OCI-LY7 (cell line): Measurements from ENCODE around the gene ASCC1. TPM values are rescaled to one million over a fixed set of nuclear protein-coding genes. Genes with fewer than 3 reads are reported as not detected.

Experiments
- BruUV-seq: library from RNA; stranded (reverse); fragments of 400-500 nt; replicated peaks from 2 replicates; lab custom pipeline; 2021; lab: Mats Ljungman, UMichigan
- CTCF ChIA-PET: fragments of 300-600 bp; sonication (Branson Sonifier 250); formaldehyde crosslinking; loops from one replicate; lab custom pipeline; 2022; ENCODE audit warnings: antibody characterized with exemption; ENCODE audit not compliant: unreplicated experiment; lab: Charles Lee
- POLR2A ChIA-PET: fragments of 300-600 bp; sonication (Branson Sonifier 250); formaldehyde crosslinking; loops from one replicate; lab custom pipeline; 2022; ENCODE audit warnings: antibody characterized with exemption; lab: Charles Lee
- DNase-seq: peaks from one replicate; pipeline ENCODE4 v3.0.0-alpha.2; 2015; ENCODE audit warnings: low spot score
- H2AFZ ChIP-seq: fragments of 200-600 bp; sonication (generic), shearing (Covaris generic); 2 replicates; pipeline ENCODE4 v1.6.1; 2014; ENCODE audit warnings: mild to moderate bottlenecking, antibody characterized with exemption, low read length, moderate library complexity
- H3K27ac ChIP-seq: fragments of 200-600 bp; sonication (generic); 2 replicates; pipeline ENCODE4 v1.5.1; 2014; ENCODE audit warnings: mixed run types, low read depth, mild to moderate bottlenecking, moderate library complexity, low read length, inconsistent platforms; ENCODE audit not compliant: poor library complexity, severe bottlenecking
- H3K36me3 ChIP-seq: fragments of 200-600 bp; sonication (generic); 2 replicates; pipeline ENCODE4 v1.6.1; 2014; ENCODE audit warnings: mild to moderate bottlenecking, antibody characterized with exemption, low read length, moderate library complexity, mixed read lengths; ENCODE audit not compliant: insufficient read depth
- H3K4me1 ChIP-seq: fragments of 200-600 bp; sonication (generic); 2 replicates; pipeline ENCODE4 v1.5.1; 2014; ENCODE audit warnings: mild to moderate bottlenecking, low read length; ENCODE audit not compliant: insufficient read depth, poor library complexity, severe bottlenecking
- H3K4me2 ChIP-seq: fragments of 200-600 bp; sonication (generic); 2 replicates; pipeline ENCODE4 v1.6.1; 2014; ENCODE audit warnings: mild to moderate bottlenecking, low read length
- H3K4me3 ChIP-seq: fragments of 200-600 bp; sonication (generic); 2 replicates; pipeline ENCODE4 v1.5.1; 2014; ENCODE audit warnings: mild to moderate bottlenecking, low read depth, low read length; ENCODE audit not compliant: poor library complexity, severe bottlenecking
- H3K79me2 ChIP-seq: fragments of 200-600 bp; sonication (generic); 2 replicates; pipeline ENCODE4 v1.6.1; 2016; ENCODE audit warnings: low read depth, mild to moderate bottlenecking, low read length, moderate library complexity, mixed read lengths; ENCODE audit not compliant: insufficient read depth
- H3K9me2 ChIP-seq: fragments of 200-600 bp; sonication (generic); 2 replicates; pipeline ENCODE4 v1.6.1; 2016; ENCODE audit warnings: mild to moderate bottlenecking, low read length, mixed read lengths; ENCODE audit not compliant: insufficient read depth
- H3K9me3 ChIP-seq: fragments of 200-600 bp; sonication (generic); 2 replicates; pipeline ENCODE4 v1.6.1; 2014; ENCODE audit warnings: mild to moderate bottlenecking, mixed run types, low read length, mixed read lengths
- H4K20me1 ChIP-seq: fragments of 200-600 bp; sonication (generic); 2 replicates; pipeline ENCODE4 v1.6.1; 2014; ENCODE audit warnings: mild to moderate bottlenecking, antibody characterized with exemption, low read length, moderate library complexity, mixed read lengths; ENCODE audit not compliant: insufficient read depth
- CTCF ChIP-seq: fragments of 200-600 bp; sonication (generic); conservative IDR thresholded peaks from 2 replicates; pipeline ENCODE4 v1.5.1; 2014; ENCODE audit warnings: mild to moderate bottlenecking, antibody characterized with exemption, low read length, moderate library complexity, mixed read lengths
- EZH2phosphoT487 ChIP-seq: fragments of 200-600 bp; sonication (generic); IDR thresholded peaks from 2 replicates; pipeline ENCODE4 v1.6.1; 2018; ENCODE audit warnings: low read depth, borderline replicate concordance, mild to moderate bottlenecking, mixed run types, antibody characterized with exemption, low read length, moderate library complexity, mixed read lengths
- intact Hi-C: fragments of 100-400 bp; cut with micrococcal nuclease; formaldehyde crosslinking; loops from one replicate; pipeline ENCODE4 v1.10.0; 2022; ENCODE audit not compliant: unreplicated experiment
- total RNA-seq, 2 experiments: library from RNA; depleted of rRNA in 1 of 2; stranded (reverse); fragments of >200 nt in 1 of 2; shearing (Covaris generic) in 1 of 2; gene quantifications; 2 replicates each; pipeline ENCODE4 v1.2.3, GENCODE V29; 2014 to 2022

The ASCC1 gene
- total RNA-seq, 2 experiments from 2014 or later: 27.1 to 59.9 TPM

GRCh38 chr10:72104472-72105097, 111.5 kb downstream of the ASCC1 start:
- peaks cover 29% of the 10 kb centered on the region for H3K4me1 ChIP-seq

GRCh38 chr10:72099600-72099921, 116.5 kb downstream of the ASCC1 start:
- TF ChIP-seq CTCF: no peak
- TF ChIP-seq EZH2phosphoT487: no peak
- H2AFZ ChIP-seq: no peak overlapping the region
- no peak for DNase-seq
- H3K4me3 ChIP-seq: no peak overlapping the region
- no peaks in the 10 kb centered on the region for H3K79me2 ChIP-seq
- peaks cover 14% of the 10 kb centered on the region; the same call in 1 of the 2 replicates for H3K36me3 ChIP-seq
- CTCF ChIA-PET: no interaction called here
- no peaks in the 10 kb centered on the region for H3K9me3 ChIP-seq
- BruUV-seq: no TSS peak
- intact Hi-C loops: no loop called here
- no peaks in the 10 kb centered on the region for H3K4me1 ChIP-seq
- H3K27ac ChIP-seq: no peak overlapping the region
- H3K9me2 ChIP-seq: no peaks in the 10 kb centered on the region
- POLR2A ChIA-PET: no interaction called here
- H3K4me2 ChIP-seq: no peak overlapping the region
- no peaks in the 10 kb centered on the region for H4K20me1 ChIP-seq

More at GRCh38 chr10:72104472-72105097, 111.5 kb downstream of the ASCC1 start:
- no TSS peak for BruUV-seq
- DNase-seq: no peak
- H3K36me3 ChIP-seq: peaks cover 5% of the 10 kb centered on the region; the same call in 1 of the 2 replicates
- no peaks in the 10 kb centered on the region for H3K9me2 ChIP-seq
- H3K27ac ChIP-seq: no peak overlapping the region
- H4K20me1 ChIP-seq: no peaks in the 10 kb centered on the region
- no peaks in the 10 kb centered on the region for H3K79me2 ChIP-seq
- H3K4me3 ChIP-seq: no peak overlapping the region
- H3K4me2 ChIP-seq: no peak overlapping the region
- no peak overlapping the region for H2AFZ ChIP-seq
- H3K9me3 ChIP-seq: no peaks in the 10 kb centered on the region
- intact Hi-C loops: no loop called here
- ChIA-PET POLR2A (interaction anchor here (0.7 kb wide), 1 partner anchor 156 kb away, joined by 3 read pairs; no protein-coding TSS in a partner anchor), CTCF (no interaction called here)
- TF ChIP-seq CTCF (no peak), EZH2phosphoT487 (no peak)

GRCh38 chr10:72098836-72099599, 117.1 kb downstream of the ASCC1 start:
- TF ChIP-seq EZH2phosphoT487 (no peak), CTCF (no peak)
- no peaks in the 10 kb centered on the region for H3K4me1 ChIP-seq
- H3K79me2 ChIP-seq: no peaks in the 10 kb centered on the region
- no TSS peak for BruUV-seq
- H3K36me3 ChIP-seq: peaks cover 14% of the 10 kb centered on the region; the same call in 1 of the 2 replicates
- H3K9me3 ChIP-seq: no peaks in the 10 kb centered on the region
- intact Hi-C loops: no loop called here
- CTCF ChIA-PET: no interaction called here
- H3K4me2 ChIP-seq: no peak overlapping the region
- POLR2A ChIA-PET: interaction anchor here (0.6 kb wide), 1 partner anchor 163 kb away, joined by 12 read pairs; no protein-coding TSS in a partner anchor
- no peaks in the 10 kb centered on the region for H3K9me2 ChIP-seq
- H4K20me1 ChIP-seq: no peaks in the 10 kb centered on the region
- no peak overlapping the region for H2AFZ ChIP-seq
- H3K27ac ChIP-seq: no peak overlapping the region
- DNase-seq: no peak
- H3K4me3 ChIP-seq: no peak overlapping the region
